Caki2 (cell line): ENCODE data around the gene NIPA2. TPM values are rescaled to one million over a fixed set of nuclear protein-coding genes. Genes with fewer than 3 reads are reported as not detected.
"Not testable (repeated sequence)": the region's sequence is repeated elsewhere in the genome, so short reads cannot be mapped to it uniquely, and the experiment has no call there.

ENCODE experiments used
- DNase-seq: peaks from one replicate; pipeline ENCODE4 v3.0.0-alpha.2; 2015; ENCODE audit warnings: low read depth
- in situ Hi-C: cut with HindIII; loops from 2 replicates; pipeline ENCODE4 v1.10.0; 2016; ENCODE audit warnings: low sequenced_read_pairs, low pct_unique_long_range_greater_than_20kb, mixed read lengths
- total RNA-seq: library from RNA; depleted of rRNA; stranded (reverse); fragments of >200 nt; shearing (Covaris generic); gene quantifications from 2 replicates; pipeline ENCODE4 v1.2.3, GENCODE V29; 2014; ENCODE audit warnings: low replicate concordance; rRNA removed

NIPA2 gene
- 130 and 160 TPM in 2 replicates for total RNA-seq

DNA sequence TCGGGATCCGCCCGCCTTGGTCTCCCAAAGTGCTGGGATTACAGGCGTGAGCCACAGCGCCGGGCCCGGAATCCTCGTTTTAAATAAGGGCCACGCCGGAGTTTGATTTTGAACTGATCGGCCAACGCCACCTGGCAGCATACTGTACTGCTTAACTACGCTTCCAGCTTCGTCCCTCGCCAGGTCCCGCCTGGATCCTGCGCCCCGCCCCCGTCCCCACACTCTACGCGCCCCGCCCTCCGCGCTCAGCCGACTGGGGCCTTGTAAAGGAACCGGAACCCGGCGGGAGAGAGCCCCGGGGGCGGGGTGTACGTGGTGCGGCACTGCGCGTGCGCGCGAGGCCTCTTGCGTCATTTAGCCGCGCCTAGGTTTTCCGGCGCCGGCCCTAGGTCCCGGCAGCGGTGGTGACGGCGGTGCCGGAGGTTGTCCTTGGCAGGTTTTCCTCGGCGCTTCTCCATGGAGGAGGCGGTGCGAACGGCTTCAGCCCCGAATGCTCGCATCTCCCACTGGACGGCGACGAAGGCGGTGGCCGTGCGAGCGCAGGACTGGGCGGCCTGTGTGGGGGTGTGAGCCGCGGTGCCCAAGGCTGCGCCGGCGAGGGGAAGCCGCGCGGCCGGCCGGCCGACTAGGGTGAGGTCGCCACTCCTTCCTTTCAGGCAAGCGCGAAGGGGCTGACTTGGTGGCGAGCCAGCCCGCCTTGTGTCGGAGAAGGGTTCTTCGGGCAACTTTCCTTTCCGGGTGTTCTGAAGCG is at the start of gene NIPA2:
Gene NIPA2, plus strand, starts transcription at position 375 of the 751 bp plus-strand sequence. CDS start 13,066 bp downstream, outside the sequence.
- in situ Hi-C loops: no loop called here
- peak; percentile 96 for DNase-seq

DNA sequence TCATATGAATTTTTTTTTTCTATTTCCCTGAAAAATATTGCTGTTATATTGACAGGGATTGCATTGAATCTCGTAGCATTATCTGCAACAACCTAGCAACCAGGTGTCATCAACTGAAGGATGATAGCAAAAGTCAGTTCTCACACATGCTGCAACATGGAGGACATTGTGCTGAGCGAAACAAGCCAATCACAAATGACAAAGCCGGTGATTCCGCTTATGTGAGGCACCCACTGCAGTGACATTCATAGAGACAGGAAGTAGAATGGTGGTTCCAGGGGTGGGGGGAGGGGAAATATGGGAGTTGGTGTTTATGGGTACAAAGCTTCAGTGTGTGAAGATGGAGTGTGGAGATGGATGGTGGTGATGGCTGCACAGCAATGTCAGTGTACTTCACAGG is 44.4 kb upstream of the NIPA2 start:
- DNase-seq: no peak
- in situ Hi-C loops: no loop called here

DNA sequence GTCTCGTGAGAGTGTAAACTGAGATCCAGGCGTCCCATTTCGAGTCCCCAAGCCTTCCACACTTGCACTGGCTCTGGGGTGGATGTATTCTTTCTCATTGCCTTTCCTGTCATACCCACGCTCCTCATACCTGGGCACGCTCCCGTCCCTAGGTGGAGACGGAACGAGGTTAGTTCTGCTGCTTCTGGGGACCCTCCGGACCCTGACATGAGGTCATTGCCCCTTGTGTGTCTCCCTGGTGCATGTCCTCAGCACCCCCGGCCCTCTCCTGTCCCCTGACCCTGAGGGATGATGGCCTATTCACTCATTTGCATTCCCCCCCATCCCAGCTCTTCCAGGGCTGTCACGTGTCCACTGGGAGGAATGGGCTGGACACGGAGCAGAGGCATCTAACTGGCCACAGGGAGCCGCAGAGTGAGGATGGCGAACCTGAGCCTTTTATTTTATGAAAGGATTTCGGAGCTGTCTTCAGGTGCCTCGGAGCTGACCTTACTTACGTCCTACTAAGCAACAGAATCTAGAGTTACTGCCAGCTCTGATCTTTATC is 43.8 kb upstream of the NIPA2 start:
- DNase-seq: no peak
- in situ Hi-C loops: no loop called here

DNA sequence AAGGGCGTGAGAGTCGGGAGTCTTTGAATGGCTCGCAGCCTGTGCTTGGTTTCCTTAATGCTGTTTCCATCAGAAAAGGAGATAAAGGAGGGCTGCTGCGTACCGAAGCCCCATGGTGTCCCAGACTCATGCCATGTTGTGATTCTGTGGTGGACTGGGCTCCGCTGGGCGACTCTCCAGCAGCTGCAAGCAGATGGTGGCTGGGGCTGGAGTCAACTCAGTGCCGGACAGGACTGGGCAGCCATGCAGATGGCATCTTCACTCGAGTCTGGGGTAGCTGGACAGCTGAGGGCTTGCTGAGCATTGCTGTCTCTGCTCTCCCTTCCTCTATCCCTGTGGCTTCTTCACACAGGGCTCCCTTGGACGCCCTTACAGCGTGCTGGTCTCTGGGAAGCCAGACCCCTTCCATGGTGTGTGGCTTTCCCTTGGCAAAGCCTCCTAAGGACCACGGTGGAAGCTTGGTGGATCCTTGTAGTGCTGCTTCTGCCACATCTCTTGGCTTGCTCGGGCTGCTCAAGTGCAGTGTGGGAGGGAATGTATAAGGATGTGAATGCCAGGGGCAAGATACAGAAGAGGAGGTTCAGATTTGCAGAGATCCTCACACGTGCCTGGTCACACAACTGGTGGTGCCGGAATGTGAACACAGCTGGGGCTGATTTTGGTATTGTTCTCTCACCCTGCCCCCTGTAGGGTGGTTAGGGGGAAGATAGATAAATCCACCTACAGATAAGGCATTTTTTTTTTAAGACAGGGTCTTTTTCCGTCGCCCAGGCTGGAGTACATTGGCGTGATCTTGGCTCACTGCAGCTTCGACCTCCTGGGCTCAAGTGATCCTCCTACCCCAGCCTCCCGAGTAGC is 43.0 kb upstream of the NIPA2 start:
- DNase-seq: no peak
- in situ Hi-C loops: no loop called here

DNA sequence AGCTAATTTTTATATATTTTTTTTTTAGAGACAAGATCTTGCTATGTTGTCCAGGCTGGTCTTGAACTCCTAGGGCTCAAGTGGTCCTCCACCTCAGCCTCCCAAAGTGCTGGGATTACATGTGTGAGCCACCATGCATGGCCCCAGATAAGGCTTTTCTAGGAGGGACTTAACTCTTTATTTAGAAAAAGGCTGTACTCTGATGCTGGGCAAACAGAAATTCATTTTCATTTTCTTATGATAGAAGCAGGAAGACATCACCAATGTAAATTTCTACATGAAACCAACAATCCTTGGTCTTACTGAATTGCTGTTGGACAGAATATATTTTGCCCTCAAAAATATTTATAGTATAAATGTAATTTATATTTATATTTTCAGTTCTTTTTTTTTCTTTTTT is 42.4 kb upstream of the NIPA2 start:
- in situ Hi-C loops: no loop called here
- DNase-seq: no peak

DNA sequence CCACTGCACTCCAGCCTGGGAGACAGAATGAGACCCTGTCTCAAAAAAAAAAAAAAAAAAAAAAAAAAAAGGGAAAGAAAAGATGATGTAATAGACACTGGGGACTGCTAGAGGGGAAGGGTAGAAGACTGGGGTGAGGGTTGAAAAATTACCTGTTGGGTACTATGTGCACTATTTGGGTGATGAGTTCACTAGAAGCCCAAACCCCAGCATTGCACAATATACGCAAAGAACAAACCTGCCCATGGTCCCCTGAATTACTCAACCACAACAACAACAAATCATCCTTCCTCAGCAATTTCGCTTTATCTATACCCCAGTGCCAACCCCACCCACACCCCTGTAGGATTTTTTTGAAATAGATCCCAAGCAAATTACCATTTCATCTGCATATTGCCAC is 38.6 kb upstream of the NIPA2 start:
- in situ Hi-C loops: no loop called here
- DNase-seq: no peak

DNA sequence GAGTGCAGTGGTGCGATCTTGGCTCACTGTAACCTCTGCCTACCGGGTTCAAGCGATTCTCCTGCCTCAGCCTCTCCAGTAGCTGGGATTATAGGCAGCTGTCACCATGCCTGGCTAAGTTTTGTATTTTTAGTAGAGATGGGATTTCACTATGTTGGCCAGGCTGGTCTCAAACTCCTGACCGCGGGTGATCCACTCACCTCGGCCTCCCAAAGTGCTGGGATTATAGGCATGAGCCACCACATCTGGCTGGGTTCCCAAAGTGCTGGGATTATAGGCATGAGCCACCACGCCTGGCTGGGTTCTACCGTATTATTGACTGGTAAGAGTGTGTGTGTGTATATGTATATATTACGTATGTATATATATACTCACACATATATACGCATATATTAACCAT is 35.5 kb upstream of the NIPA2 start:
- in situ Hi-C loops, DNase-seq: not testable (repeated sequence)

DNA sequence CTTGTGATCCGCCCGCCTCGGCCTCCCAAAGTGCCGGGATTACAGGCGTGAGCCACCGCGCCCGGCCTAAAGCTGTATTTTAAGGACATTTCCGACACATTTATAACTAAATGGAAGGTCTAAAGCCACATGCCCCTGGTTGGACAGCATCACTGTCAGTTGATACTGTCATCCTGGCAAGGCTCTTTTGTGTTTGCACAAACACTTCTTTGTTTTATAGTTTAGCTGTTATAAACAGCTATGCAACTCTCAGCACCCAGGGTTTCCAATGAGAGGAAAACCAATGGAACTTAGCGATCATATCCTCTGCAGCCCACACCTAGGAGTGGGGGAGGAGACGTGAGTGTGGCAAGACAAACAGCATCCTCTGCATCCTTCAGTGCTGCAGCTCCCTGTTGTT is 32.3 kb upstream of the NIPA2 start:
- no peak for DNase-seq
- in situ Hi-C loops: no loop called here

DNA sequence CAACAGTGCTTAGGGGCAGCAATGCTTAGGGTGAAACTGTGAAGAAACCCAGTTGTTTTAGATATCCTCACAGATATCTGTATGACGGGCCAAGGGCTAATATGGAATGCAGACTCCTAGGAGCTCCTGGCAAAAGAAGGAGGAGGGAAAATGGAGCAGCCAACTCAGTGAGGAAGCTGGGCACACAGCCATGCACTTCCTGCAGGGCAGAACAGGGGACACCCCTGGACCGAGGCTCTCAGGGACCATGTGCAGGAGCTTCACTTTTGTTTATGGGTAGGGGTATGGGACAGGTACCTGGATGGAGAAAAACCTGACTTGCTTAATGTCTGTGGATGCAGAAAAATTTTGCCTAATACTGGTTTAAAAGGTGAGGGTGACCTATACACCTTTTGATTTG is 31.8 kb upstream of the NIPA2 start:
- in situ Hi-C loops: no loop called here
- DNase-seq: no peak

DNA sequence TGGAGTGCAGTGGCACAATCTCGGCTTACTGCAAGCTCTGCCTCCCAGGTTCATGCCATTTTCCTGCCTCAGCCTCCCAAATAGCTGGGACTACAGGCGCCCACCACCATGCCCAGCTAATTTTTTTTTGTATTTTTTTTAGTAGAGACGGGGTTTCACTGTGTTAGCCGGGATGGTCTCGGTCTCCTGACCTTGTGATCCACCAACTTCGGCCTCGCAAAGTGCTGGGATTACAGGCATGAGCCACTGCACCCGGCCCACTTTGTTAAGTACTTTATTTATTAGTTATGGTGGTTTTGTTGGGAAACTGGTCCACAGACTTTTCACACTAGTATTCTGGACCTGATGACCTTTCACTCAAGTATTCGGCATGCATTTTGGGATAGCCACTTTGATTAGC is 30.6 kb upstream of the NIPA2 start:
- DNase-seq, in situ Hi-C loops: not testable (repeated sequence)

DNA sequence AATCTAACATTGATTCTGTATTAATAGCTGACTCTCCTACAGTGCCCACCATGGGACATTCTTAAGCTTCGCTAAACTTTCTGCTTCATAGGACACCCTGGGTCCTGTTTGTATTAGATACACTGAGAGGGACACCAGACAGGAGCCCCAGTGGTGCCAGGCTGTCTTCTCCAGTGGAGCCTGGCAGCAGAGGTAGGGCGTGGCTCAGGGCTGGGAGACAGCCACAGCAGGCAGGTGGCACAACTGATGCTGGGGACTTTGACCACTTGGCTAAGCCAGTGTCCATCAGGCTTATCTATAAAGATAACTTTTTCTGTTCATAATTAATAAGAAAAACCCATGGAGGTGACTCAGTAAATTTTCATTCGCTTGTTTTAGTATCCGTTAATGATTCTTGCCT is 30.2 kb upstream of the NIPA2 start:
- in situ Hi-C loops: no loop called here
- DNase-seq: no peak

DNA sequence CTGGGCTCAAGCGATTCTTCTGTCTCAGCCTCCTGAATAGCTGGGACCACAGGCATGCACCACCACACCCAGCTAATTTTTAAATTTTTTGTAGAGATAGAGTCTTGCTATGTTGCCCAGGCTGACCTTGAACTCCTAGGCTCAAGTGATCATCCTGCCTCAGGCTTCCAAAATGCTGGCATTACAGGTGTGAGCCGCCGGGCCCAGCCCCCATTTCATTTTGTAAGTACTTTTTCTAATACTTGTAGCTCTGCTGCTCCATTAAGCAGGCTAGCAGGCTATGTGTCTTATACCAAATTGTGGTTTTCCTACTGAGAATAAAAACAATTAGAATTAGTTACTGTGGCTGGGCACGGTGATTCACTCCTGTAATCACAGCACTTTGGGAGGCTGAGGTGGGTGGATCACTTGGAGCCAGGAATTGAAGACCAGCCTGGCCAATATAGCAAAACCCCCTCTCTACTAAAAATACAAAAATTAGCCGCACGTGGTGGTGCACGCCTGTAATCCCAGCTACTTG is 29.6 kb upstream of the NIPA2 start:
- in situ Hi-C loops: no loop called here

DNA sequence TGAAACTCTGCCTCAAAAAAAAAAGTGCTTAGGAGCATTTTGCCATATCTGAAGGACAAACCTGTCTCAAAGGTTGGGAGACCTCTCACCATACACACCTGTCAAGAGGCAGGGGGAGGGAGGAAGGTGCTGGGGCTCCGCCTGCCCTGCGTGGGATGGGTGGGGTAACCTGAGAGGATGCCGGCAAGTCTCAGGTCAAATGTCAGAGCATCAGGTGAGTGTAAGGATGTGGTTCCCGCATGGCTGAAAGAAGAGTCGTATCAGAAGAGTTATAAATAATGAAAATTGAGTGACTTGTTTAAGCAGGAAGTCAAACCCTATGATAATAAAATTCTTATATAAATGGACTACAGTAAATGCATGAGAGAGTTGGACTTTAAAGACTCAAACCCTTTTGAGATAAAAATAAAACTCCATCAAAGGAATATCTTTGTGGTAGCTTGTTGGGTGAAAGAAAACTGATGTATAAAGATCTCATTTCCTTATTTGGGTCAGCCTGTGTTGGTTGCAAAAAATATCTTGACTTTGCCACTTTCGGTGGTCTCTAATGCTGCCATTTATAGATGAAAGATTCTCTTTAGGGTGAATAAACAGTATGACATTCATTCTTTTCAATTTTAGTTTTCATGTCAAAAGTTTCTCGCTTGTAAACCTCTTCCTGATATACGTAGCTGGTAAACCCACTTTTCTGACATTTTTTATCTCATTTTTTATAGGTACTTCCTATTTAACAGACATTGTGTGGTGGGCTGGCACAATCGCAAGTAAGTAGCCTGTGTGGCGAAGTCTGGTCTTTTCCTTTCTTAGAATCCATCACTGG is 28.2 kb upstream of the NIPA2 start:
- no peak for DNase-seq
- in situ Hi-C loops: no loop called here

More for the DNA sequence above, 29.6 kb upstream of the NIPA2 start:
- DNase-seq: no peak

DNA sequence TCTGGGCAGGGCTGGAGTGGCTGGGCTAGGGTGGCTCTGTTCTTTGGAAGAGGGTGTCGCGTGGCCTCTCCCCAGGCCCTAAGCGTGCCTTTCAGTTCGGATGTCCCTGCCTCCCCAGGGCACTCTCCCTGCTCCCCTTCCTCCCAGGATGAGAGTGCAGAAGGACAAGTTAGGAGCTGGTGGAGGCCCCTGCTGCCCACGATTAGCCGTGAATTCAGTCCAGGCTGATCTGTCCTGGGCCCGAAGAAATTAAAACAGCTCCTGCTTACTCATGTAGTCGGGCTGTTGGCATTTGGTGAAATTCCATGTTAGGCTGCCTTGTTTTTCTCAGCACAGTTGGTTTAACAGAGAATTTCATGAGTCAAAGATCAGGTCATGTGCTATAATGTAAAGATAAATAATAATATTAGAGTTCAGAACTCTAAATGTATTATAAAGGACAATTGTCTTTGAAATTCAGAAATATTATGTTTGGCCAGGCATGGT is 27.6 kb upstream of the NIPA2 start:
- in situ Hi-C loops: no loop called here
- DNase-seq: no peak

DNA sequence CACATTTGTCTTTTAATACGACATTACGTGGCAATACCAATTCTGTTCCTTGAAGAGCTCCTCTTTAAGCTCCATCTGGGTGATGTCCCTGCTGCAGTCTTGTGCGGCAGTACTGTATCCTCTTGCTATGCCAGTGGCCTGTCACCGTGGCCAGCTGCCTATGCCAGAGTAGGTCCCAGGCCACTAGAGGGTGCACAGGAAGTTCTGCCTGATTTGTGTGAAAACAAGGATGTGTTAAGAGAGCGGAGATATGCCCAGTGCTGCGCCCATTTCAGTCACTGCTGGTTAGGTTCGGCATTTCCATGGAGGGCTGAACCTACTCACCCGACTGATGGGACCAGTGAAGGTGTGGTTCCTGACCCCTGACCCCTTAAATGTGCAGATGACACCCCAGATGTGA is 26.8 kb upstream of the NIPA2 start:
- in situ Hi-C loops: no loop called here

DNA sequence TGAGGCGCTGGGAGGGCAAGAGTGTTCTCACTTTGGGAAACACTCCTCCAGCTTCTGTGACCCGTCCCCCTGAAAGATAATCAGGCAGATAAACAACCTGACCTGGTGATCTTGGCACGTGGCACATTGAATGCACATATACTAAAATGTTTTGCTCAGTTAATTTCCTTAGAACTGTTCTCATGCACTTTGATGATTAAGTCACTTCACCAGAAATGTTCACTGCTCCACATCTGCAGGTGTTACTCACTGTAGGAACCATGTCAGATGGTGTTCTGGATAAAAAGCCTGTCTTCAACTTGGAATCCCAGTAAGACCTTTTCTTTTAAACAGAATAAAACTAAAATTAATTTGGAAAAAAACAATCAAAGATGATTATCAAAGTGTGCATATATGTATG is 24.6 kb upstream of the NIPA2 start:
- DNase-seq: no peak
- in situ Hi-C loops: no loop called here

More for the DNA sequence above, 26.8 kb upstream of the NIPA2 start:
- peak; percentile 37 for DNase-seq

DNA sequence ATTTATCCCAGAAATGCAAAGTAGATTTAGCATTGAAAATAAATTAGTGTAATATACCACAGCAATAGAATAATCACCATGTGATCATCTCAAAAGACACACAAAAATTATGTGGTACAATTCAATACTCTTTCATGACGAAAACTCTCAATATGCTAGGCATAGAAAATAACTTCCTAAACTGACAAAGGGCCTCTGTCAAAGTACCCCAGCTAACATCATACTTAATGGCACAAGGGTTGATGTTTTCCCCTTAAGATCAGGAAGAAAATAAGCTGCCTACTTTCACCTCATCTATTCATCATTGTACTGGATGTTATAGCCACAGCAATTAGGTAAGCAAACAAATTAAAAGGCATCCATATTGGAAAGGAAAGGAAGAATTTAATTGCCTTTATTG is 22.7 kb upstream of the NIPA2 start:
- in situ Hi-C loops: no loop called here
- no peak for DNase-seq

DNA sequence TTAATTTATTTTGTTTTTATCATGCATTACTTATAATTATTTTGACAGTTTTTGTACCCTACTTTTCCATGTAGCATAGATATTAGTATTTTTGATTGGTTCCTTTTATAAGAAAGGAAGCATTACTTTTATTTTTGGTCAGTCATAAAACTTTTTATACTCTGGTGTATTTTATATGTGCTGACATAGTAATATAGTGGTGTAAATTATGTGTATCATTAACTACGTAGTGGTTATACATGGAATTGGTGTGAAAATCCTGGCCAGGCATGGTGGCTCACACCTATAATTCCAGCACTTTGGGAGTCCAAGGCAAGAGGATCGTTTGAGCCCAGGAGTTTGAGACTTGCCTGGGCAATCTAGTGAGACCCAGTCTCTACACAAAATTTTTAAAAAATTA is 18.8 kb upstream of the NIPA2 start:
- in situ Hi-C loops: no loop called here
- no peak for DNase-seq
